GM21576 (cell line): Measurements from ENCODE around the gene HRK.
A peak's percentile ranks its signal among the peaks of the same experiment; 100 is the strongest.

Experiments used
- ATAC-seq: cut with Tn5 transposase; IDR thresholded peaks from one replicate; pipeline ENCODE4 v1.9.1; 2021; ENCODE audit warnings: mild to moderate bottlenecking, moderate library complexity; ENCODE audit not compliant: unreplicated experiment

The HRK gene

DNA sequence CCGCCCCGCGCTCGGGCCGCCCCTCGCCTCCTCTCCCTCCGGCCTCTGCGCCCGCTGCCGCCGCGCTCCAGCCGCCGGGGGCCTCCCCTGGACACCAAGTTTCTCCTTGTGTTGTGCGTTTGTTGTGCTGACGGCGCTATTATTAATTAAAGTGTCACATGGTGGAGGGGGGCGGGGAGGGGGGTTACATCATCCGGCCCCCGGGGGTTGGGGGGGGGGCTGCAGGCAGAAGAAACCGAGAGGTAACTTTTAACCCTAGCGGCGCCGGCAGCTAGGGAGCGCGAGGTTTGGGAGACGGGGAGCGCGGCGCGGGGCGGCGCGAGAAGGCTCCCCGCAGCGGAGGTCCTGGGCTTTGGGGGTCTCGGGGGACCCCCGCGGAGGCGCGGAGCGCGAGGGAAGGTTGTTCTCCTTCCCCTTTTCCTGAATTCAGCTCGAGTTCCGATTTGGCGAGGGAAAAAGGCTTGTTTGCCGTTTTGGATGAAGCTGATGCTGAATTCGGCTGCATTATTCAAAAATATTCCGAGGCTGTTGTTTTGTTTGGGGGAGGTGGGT, at the start of gene HRK:
TSS of gene HRK (minus strand) at position 117 of the 552 bp plus-strand sequence. CDS start 134 bp downstream, outside the sequence.
- ATAC-seq, result no peak

DNA sequence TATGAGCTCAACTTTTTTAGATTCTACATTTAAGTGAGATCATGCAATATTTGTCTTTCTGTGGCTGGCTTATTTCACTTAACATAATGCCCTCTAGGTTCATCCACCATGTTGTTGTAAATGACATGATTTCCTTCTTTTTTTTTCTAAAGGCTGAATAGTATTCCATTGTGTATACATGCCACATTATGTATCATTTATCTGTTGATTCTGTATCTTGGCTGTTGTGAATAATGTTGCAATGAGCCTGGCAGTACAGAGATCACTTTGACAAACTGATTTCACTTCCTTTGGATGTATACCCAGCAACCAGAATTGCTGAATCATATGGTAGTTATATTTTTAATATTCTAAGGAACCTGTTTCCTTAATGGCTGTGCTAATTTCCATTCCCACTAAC, 48.6 kb upstream of the HRK start:
- no peak for ATAC-seq

DNA sequence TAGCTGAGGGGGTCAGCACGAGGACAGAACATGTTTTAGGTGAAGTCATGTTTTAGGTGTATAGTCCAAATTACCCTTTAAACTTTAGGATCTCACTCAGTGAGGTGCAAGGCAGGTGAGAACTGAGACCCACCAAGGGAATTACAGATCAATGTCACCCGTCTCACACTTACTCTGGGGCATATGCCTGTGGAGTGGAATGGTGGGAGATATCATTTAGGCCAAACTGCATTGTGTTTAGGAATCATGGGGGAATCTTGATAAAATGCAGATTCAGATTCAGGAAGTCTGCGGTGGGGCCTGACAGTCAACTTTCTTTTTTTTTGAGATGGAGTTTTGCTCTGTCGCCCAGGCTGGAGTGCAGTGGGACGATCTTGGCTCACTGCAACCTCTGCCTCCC, 47.3 kb upstream of the HRK start:
- ATAC-seq, result no peak

DNA sequence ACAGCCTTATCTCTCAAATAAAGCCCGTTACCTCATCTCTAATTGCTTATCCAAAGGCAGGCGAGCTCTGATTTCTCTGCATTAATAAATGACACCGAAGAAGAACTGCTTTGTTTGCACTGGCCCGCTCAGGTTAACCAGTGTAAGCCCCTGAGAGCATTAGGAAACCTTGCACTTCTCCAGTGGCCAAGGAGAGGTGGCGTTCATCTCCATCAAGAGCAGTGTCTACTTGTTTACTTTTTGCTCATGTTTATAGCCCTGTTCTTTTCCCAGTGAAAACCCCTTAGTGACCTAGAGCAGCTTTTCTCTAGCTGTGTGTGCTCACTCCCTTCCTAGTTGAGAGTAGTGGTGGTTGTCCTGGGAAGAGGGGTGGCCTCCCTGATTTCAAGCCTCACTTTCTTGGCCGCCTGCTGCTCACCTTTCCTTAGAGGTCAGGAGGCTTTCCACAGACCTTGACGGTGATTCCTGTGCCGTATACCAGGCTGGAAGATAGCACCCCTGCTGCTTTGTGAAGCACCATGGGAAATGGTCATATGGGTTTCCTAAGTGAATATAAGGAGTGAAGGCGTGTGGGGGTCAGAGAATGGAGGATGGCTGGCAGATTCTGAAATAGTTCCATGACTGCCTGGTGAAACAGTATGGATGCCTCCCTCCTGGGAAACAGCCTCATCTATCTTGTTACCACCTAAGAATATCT, 46.2 kb upstream of the HRK start:
- no peak for ATAC-seq

DNA sequence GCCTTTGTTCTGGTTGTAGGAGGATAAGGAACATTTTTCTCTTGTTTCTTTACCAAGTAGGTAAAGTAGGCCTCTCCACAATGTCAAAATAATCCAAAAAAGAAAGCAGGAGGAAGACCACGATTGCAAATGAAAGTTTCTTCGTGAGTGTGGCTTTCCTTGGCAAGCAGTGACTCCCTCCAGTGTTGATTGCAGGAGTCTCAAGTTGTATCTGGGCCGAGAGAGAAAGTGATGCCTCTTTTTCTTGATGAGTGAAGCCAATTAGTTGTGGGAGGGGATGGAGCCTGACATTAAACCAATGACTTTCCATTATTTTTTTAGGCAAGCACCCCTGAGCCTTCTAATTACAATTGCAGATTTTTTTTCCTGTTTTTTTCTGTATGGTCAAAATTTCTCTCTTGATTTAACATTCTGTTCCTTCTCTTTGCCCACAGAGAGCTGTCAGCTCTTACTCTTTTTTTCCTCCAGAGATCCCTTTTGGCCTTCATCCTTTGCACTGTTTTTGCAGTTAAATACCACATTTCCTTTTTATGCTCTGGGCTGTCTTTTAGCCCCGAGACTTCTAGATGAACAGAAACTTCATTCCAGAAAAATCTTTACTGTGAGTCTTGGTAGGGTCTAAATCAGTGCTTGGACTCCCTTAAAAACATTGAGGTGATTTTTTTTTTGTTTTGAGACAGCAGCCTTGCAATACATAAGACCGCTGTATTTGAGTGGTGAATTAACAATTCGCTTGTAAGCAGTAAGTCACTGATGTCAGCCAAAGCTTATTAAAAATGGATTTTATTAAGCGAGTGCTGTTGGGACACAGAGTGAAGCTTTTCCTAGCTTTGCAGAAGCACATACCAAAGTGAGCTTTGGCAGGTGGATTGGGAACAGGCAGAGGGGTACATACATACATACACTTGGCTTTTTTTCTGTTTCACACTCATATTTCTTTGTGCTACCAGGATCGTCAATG, 45.3 kb upstream of the HRK start:
- no peak for ATAC-seq

DNA sequence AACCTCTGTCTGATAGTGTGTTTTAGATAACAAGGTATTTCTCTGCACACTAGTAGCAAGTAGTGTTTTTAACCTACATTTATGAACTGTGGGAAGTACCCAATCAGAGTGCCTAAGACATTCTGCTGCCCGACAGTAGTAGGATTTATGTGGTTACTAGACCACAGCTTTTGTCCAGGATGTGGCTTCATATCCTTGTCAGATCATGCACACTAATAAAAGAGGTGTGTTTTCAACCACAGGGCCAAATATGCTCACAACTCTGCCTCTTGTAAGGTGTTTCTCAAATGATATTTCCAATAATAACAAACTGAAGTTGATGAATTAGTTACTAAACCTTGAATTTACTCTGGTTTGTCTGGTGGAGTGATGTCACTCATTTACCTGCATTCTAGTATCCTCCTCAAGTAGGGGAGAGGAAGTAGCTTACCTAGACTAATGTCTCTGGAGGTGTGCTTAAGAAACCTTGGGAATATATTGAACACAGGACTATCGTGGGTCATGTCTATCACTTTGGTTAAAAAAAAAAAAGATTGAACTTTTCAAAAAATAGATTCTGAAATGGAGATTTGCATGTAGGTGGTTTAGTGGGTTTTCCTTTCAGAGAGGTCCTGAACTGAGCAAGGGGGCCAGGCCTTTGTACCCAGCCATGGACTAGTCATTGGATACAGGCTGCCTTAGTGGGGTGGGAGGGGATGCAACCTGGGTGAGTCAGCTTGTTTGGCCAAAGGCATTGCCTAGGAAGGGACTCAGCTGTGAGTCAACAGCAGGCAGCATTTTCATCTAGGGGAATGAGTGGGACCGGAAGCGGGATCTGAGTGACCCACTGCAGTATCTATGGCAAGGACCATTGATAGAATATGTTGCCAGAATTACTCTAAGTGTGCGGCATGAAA, 43.6 kb upstream of the HRK start:
- ATAC-seq, result peak; percentile 63

DNA sequence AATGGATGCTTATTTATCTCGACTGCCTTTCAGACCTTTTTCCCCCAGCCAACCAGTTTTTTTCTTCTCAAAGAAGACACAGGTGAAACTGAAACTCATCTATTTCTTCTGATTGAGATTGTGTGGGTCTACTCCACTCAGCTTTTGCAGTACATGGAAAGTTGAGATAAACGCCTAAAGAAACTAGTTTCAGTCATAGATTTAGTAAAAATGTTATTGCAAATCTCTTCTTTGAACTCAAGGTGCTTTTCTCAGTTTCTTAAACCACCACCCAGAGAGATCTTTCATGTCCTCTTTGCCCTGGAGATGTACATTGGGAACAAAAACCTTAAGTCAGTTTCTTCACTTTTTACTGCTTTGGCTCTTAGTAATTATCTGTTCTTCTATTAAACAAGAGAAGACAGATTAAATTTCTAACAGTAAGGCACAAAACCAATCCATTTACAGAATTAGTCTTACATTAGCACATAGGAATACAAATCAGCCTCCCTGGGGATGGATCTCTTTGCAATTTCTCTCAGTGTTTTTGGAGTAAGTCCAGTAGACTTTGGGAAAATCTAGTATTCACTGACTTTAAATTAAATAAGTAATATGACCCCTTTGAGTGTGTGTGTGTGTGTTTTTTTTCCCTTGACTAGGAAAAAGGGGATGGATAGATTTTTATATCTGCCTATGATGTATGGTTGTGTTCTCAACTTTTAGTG, 41.1 kb upstream of the HRK start:
- peak; percentile 62 for ATAC-seq

DNA sequence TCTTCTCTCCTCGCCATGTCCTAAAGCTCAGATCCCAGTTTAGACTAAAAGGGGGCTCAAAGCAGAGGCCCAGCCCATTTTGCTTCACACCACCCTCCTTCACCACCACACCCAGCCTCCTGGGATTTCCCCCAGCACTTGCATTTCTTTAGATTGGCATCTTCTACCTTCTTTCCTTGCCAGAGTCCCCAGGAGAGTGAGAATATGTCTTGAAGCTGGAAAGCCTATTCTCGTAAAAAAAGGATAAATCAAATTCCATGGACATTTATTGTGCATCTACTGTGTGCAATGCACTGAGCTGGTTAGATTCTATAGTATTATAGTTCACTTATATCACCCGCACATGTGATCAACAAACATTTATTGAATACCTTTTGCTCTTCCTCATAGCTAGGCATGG, 39.7 kb upstream of the HRK start:
- no peak for ATAC-seq

DNA sequence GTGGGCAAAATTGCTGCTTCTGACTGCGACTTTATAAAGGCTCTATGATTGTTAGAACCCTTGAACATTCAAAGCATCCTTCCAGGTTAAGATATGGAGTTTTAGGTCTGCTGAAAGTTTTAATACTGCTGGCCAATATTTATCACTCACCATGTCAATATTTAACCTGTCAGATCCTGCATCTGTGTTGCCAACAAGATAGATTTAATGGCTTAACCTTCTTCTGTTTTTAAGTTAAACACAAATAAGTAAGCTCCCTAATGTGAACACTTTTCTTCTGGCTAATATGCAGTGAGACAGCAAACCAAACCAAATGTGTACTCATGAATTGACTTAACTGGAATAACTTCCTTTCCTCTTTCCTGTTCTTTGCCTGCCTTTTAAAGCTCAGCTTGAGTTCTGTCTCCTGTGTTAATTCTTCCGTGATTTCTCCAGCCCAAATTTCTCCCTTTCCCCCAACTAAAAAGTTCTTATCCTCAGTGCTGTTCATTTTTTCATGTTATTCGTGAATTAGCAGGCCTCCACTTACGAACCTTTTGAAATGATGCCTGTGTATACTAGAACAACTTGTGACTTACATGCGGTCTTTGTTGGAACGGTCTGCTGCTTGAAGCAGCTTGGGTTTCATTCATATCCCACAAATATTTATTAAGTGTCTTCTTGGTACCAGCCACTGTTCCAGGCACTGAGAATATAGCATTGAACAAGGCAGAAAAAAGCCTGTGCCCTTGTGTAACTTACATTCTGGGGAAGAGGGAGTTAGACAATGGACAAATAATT, 38.7 kb upstream of the HRK start:
- no peak for ATAC-seq

DNA sequence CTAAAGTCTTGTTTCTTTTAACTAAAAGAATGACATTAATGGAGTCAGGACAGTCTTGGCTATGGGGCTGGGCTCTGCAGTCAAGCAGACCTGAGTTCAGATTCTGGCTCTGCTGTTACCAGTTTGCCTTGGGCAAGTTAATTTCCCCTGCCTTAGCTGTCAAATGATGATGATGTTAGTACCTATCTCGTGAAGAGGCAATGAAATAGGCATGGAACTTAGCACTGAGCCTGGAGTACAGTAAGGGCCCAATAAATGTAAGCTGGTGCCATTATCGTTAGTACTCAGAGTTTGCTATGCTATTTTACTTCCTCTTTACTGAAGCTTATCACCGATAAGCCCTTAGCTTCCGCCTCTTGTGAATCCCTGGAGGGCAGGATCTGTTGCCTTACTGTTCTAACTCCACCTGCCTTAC, 38.0 kb upstream of the HRK start:
- ATAC-seq, result no peak

DNA sequence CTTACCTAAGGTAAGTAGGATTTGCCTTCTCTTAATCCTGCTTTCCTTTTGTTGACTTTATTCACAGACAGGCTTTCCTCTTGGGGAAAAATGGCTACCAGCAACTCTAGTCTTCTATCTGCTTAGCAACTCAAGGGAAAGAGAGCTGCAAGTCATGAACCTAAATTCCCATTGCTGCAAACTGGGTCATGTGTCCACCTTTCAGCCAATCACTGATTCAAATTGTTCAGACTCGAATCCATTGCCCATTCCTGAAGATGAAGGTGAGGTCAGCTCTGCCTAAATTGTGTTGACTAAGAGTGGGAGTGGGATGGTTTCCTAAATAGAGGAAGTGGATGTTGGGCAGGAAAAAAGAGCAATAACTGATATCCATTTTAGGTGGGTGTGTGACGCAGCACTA, 37.2 kb upstream of the HRK start:
- ATAC-seq, result no peak

DNA sequence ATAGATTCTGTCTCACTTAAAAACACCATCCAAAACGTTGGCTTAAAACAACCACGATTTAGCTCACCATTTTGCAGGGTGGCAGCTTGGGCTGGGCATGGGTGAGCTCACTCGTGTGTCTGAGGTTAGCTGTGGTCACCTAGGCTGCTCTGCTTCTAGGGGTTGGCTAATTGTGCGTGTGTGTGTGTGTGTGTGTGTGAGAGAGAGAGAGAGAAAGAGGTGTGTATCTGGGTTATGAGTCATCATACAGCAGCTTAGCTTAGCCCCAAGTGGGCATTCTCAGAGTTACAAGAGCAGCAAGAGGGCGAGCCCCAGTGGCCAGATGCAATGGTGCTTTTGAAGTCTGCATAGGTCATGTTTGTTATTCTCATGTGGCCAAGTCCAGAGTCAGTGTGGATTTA, 35.5 kb upstream of the HRK start:
- ATAC-seq, result peak; percentile 86

DNA sequence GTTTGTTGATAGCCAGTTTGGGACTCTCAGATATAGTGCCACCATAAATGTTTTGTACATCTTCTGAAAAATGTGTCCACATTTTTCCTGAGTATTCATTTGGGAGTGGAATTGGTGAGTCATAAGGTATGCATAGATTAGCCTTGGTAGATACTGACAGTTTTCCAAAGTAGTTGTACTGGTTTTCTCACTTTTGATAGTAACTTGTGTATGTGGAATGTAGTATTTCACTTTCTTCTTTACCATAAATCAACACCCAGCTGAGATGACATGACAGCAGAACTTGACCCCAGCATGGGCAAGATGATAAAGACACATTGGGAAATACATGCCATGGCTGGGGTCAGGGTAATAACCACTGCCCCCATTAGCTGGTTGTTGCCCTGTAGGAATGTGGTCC, 34.9 kb upstream of the HRK start:
- no peak for ATAC-seq

DNA sequence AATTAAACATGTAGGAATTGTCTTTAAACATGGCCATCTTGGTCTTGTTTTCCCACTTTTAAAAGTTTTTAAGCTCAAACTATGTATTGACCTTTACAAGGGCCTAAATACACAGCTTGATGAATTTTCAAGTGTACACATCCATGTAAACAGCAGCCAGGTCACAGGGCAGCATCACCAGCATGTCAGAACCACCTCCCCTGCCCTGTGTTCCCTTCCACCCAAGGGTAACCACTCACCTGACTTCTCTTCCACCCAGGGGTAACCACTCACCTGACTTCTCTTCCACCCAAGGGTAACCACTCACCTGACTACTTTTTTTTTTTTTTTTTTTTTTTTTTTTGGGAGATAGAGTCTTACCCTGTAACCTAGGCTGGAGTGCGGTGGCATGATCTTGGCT, 34.1 kb upstream of the HRK start:
- no peak for ATAC-seq

DNA sequence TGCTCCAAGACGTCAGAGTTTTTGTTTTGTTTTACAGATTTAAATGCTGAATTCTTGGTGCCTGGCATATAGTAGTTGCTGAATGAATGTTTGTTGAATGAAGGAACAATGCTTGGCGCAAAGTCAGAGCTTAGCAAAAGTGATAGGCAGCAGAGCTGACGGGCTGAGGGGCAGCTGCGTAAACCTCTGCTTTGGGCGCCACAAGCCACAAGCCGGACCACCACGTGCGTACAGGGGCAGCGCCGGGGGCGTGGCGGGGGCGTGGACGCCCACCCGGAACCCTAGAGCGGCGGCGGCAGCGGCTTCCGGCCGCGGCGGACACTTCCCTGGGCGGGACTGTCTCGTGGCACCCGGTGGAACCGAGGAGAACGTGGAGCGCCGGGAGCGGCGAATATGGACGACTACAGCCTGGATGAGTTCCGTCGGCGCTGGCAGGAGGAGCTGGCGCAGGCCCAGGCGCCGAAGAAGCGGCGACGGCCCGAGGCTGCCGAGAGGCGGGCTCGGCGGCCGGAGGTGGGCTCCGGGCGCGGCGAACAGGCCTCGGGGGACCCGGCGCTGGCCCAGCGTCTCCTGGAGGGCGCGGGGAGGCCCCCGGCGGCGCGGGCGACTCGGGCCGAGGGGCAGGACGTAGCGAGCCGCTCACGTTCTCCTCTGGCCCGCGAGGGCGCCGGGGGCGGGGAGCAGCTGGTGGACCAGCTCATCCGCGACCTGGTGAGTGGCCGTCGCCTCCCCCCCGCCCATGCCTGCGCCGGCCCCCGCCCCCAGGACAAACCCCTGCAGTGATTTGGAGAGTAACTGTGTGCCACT, 29.6 kb upstream of the HRK start, which contains the start of gene FBXW8:
TSS of gene FBXW8 (plus strand) at position 306 of the 807 bp plus-strand sequence. CDS start at position 394, 88 bp downstream.
- peak; percentile 88 for ATAC-seq

DNA sequence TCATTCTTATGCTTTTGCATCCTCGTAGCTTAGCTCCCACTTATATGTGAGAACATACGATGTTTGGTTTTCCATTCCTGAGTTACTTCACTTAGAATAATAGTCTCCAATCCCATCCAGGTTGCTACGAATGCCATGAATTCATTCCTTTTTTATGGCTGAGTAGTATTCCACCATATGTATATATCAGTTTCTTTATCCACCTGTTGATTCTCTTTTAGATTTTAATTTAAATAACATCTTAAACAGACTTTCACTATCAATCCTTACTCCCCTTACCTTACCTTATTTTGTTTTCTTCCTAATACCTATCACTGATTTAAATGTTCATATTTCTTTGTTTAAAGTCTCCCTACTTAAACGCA, 29.0 kb upstream of the HRK start:
- no peak for ATAC-seq

DNA sequence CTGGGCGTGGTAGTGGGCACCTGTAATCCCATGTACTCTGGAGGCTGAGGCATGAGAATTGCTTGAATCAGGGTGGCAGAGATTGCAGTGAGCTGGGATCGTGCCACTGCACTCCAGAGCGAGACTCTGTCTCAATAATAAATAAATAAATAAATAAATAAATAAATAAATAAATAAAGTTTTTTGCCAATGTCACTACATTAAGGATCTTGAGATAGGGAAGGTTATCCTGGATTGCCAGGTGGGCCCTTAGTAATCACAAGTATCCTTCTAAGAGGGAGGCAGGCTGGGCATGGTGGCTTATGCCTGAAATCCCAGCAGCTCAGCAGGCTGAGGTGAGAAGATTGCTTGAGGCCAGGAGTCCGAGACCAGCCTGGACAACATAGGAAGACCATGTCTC, 25.0 kb upstream of the HRK start:
- ATAC-seq, result no peak

DNA sequence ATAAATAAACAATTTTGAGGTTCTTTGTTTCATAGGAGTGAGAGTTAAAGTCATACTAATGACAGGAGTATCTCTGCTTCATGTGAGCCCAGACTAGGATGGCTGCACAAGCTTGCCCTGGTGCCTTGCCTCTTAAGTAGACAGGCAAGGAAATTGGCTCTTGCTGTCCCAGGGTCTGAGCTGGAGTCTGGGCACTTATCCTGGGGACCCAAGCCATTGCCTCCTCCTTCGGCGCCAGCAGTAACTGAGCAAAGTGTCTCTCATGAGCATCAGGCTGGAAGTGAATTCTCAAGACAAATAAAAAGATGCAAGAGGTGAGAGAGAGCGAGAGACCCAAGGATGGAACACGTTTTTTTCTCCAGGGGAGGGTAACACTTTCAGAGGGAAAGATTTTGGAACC, 22.6 kb upstream of the HRK start:
- no peak for ATAC-seq

DNA sequence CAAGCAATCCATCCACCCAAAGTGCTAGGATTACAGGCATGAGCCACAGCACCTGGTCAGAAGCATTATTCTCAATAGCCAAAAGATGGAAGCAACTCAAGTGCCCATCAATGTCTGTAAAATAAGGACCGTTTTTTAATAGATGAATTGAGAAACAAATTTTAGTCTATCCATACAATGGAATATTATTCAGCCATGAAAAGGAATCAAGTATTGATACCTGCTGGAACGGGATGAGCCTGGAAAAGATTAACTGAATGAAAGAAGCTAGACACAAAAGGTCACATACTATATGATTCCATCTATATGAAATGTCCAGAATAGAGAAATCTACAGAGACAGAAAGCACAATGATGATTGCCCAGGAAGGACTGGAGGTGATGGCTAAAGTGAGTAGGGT, 20.4 kb upstream of the HRK start:
- ATAC-seq, result no peak
